Ramos (cell line): ENCODE measurements around the gene FAM53B.

Source experiments
- in situ Hi-C: fragments of 300-500 bp; cut with MboI; formaldehyde crosslinking; loops from one replicate; pipeline ENCODE4 v1.14.3; 2022; ENCODE audit warnings: low sequenced_read_pairs; ENCODE audit not compliant: unreplicated experiment

Gene FAM53B

GRCh38 chr10:124731551-124731950, 12.6 kb downstream of the FAM53B start:
- in situ Hi-C loops = no loop called here

- in situ Hi-C loops = no loop called here
These were observed 13.4 kb downstream of the FAM53B start for GRCh38 chr10:124730790-124731189.

GRCh38 chr10:124728830-124729661, 15.1 kb downstream of the FAM53B start:
- in situ Hi-C loops = no loop called here

GRCh38 chr10:124728071-124728829, 15.9 kb downstream of the FAM53B start:
- in situ Hi-C loops = no loop called here

GRCh38 chr10:124727361-124727960, 16.7 kb downstream of the FAM53B start:
- in situ Hi-C loops = no loop called here

- in situ Hi-C loops = no loop called here
These were observed 18.4 kb downstream of the FAM53B start for GRCh38 chr10:124725791-124726190.

GRCh38 chr10:124725171-124725631, 19.0 kb downstream of the FAM53B start:
- in situ Hi-C loops = no loop called here

GRCh38 chr10:124724279-124725027, 19.7 kb downstream of the FAM53B start:
- in situ Hi-C loops = no loop called here

GRCh38 chr10:124723826-124724225, 20.4 kb downstream of the FAM53B start:
- in situ Hi-C loops = no loop called here

- in situ Hi-C loops = no loop called here
These were observed 21.1 kb downstream of the FAM53B start for GRCh38 chr10:124722798-124723783.

GRCh38 chr10:124721330-124722045, 22.7 kb downstream of the FAM53B start:
- in situ Hi-C loops = no loop called here

GRCh38 chr10:124719213-124719851, 24.8 kb downstream of the FAM53B start:
- in situ Hi-C loops = no loop called here

- in situ Hi-C loops = no loop called here
These were observed 26.1 kb downstream of the FAM53B start for GRCh38 chr10:124717911-124718741.

GRCh38 chr10:124717041-124717757, 27.0 kb downstream of the FAM53B start:
- in situ Hi-C loops = no loop called here

GRCh38 chr10:124716369-124716768, 27.8 kb downstream of the FAM53B start:
- in situ Hi-C loops = no loop called here

- in situ Hi-C loops = no loop called here
These were observed 28.7 kb downstream of the FAM53B start for GRCh38 chr10:124715439-124715838.
